MM.1S (cell line): ENCODE data around the gene HYI.

Experiments
- DNase-seq: peaks from one replicate; pipeline ENCODE4 v3.0.0-alpha.2; 2015
- H2AFZ ChIP-seq: fragments of 300-600 bp; sonication (generic); 2 replicates; pipeline ENCODE4 v1.6.0; 2016; ENCODE audit warnings: antibody characterized with exemption, low read length
- H3F3A ChIP-seq: fragments of 300-600 bp; sonication (generic); 2 replicates; pipeline ENCODE4 v1.6.1; 2016; ENCODE audit warnings: mild to moderate bottlenecking, antibody characterized with exemption, low read length, moderate library complexity, mixed read lengths; ENCODE audit not compliant: insufficient read depth
- H3K27ac ChIP-seq: fragments of 300-600 bp; sonication (generic); 2 replicates; pipeline ENCODE4 v1.5.1; 2016; ENCODE audit warnings: mild to moderate bottlenecking, low read length
- H3K27me3 ChIP-seq: fragments of 300-600 bp; sonication (generic); replicated peaks from 2 replicates; pipeline ENCODE4 v1.6.0; 2016; ENCODE audit warnings: low read length; ENCODE audit not compliant: insufficient read depth
- H3K36me3 ChIP-seq: fragments of 300-600 bp; sonication (generic); replicated peaks from 2 replicates; pipeline ENCODE4 v1.6.1; 2016; ENCODE audit warnings: mild to moderate bottlenecking, low read length, mixed read lengths; ENCODE audit not compliant: insufficient read depth
- H3K4me1 ChIP-seq: fragments of 300-600 bp; sonication (generic); 2 replicates; pipeline ENCODE4 v1.6.1; 2016; ENCODE audit warnings: low read length, mixed read lengths
- H3K4me2 ChIP-seq: fragments of 300-600 bp; sonication (generic); 2 replicates; pipeline ENCODE4 v1.6.0; 2016; ENCODE audit warnings: low read depth, low read length
- H3K4me3 ChIP-seq: fragments of 300-600 bp; sonication (generic); 2 replicates; pipeline ENCODE4 v1.5.1; 2016; ENCODE audit warnings: low read length, mixed read lengths
- H3K79me2 ChIP-seq: fragments of 300-600 bp; sonication (generic); 2 replicates; pipeline ENCODE4 v1.6.1; 2016; ENCODE audit warnings: mixed run types, low read length, mixed read lengths
- H3K9ac ChIP-seq: fragments of 300-600 bp; sonication (generic); 2 replicates; pipeline ENCODE4 v1.6.1; 2016; ENCODE audit warnings: low read length, mixed read lengths
- H3K9me2 ChIP-seq: fragments of 300-600 bp; sonication (generic); replicated peaks from 2 replicates; pipeline ENCODE4 v1.6.1; 2016; ENCODE audit warnings: mild to moderate bottlenecking, low read length, mixed read lengths; ENCODE audit not compliant: insufficient read depth
- H3K9me3 ChIP-seq: fragments of 300-600 bp; sonication (generic); replicated peaks from 2 replicates; pipeline ENCODE4 v1.6.1; 2016; ENCODE audit warnings: mild to moderate bottlenecking, low read length, mixed read lengths; ENCODE audit not compliant: insufficient read depth
- H4K20me1 ChIP-seq: fragments of 300-600 bp; sonication (generic); 2 replicates; pipeline ENCODE4 v1.6.1; 2016; ENCODE audit warnings: mild to moderate bottlenecking, low read length, moderate library complexity, mixed read lengths; ENCODE audit not compliant: insufficient read depth
- CTCF ChIP-seq: fragments of 300-600 bp; sonication (generic); IDR thresholded peaks from 2 replicates; pipeline ENCODE4 v1.5.1; 2016; ENCODE audit warnings: antibody characterized with exemption, low read length, mixed read lengths
- EZH2 ChIP-seq: fragments of 300-600 bp; sonication (generic); optimal IDR thresholded peaks from 2 replicates; pipeline ENCODE3; 2017; ENCODE audit warnings: low read depth, mild to moderate bottlenecking, antibody characterized with exemption, low read length, mixed read lengths
- EZH2phosphoT487 ChIP-seq: fragments of 300-600 bp; sonication (generic); IDR thresholded peaks from 2 replicates; pipeline ENCODE4 v1.6.1; 2018; ENCODE audit warnings: antibody characterized with exemption, low read length

Gene HYI

GRCh38 chr1:43405876-43406234, 47.9 kb downstream of the HYI start:
- no peak overlapping the region for H3K4me2 ChIP-seq
- H3K4me1 ChIP-seq, result no peaks in the 10 kb centered on the region
- no peaks in the 10 kb centered on the region for H3K9me2 ChIP-seq
- H3K36me3 ChIP-seq, result no peaks in the 10 kb centered on the region
- H3K4me3 ChIP-seq, result no peak overlapping the region
- H3K27ac ChIP-seq, result no peak overlapping the region
- no peaks in the 10 kb centered on the region for H3K27me3 ChIP-seq
- H3K79me2 ChIP-seq, result no peaks in the 10 kb centered on the region
- TF ChIP-seq CTCF (no peak), EZH2 (no peak), EZH2phosphoT487 (no peak)
- DNase-seq, result no peak
- H3K9me3 ChIP-seq, result no peaks in the 10 kb centered on the region
- no peaks in the 10 kb centered on the region for H4K20me1 ChIP-seq
- no peak overlapping the region for H3K9ac ChIP-seq
- no peak overlapping the region for H2AFZ ChIP-seq
- no peaks in the 10 kb centered on the region for H3F3A ChIP-seq

GRCh38 chr1:43405219-43405875, 48.4 kb downstream of the HYI start:
- H3K27ac ChIP-seq, result no peak overlapping the region
- H3K4me3 ChIP-seq, result no peak overlapping the region
- no peaks in the 10 kb centered on the region for H3K79me2 ChIP-seq
- H3K9me3 ChIP-seq, result no peaks in the 10 kb centered on the region
- H2AFZ ChIP-seq, result no peak overlapping the region
- no peaks in the 10 kb centered on the region for H4K20me1 ChIP-seq
- no peak for DNase-seq
- H3K9me2 ChIP-seq, result no peaks in the 10 kb centered on the region
- no peak overlapping the region for H3K4me2 ChIP-seq
- no peaks in the 10 kb centered on the region for H3K4me1 ChIP-seq
- no peaks in the 10 kb centered on the region for H3K36me3 ChIP-seq
- TF ChIP-seq EZH2 (no peak), EZH2phosphoT487 (no peak), CTCF (no peak)
- no peak overlapping the region for H3K9ac ChIP-seq
- no peaks in the 10 kb centered on the region for H3K27me3 ChIP-seq
- no peaks in the 10 kb centered on the region for H3F3A ChIP-seq

GRCh38 chr1:43404353-43404752, 49.4 kb downstream of the HYI start:
- no peaks in the 10 kb centered on the region for H3K27me3 ChIP-seq
- H3K79me2 ChIP-seq, result no peaks in the 10 kb centered on the region
- no peak overlapping the region for H3K4me3 ChIP-seq
- no peak overlapping the region for H3K9ac ChIP-seq
- H3F3A ChIP-seq, result no peaks in the 10 kb centered on the region
- no peak for DNase-seq
- H3K9me3 ChIP-seq, result no peaks in the 10 kb centered on the region
- H3K4me1 ChIP-seq, result no peaks in the 10 kb centered on the region
- no peaks in the 10 kb centered on the region for H4K20me1 ChIP-seq
- H3K9me2 ChIP-seq, result no peaks in the 10 kb centered on the region
- H2AFZ ChIP-seq, result no peak overlapping the region
- no peak overlapping the region for H3K4me2 ChIP-seq
- no peak for TF ChIP-seq EZH2
- H3K36me3 ChIP-seq, result no peaks in the 10 kb centered on the region
- H3K27ac ChIP-seq, result no peak overlapping the region

GRCh38 chr1:43402089-43402865, 51.5 kb downstream of the HYI start:
- H3K36me3 ChIP-seq, result no peaks in the 10 kb centered on the region
- H3K4me3 ChIP-seq, result no peak overlapping the region
- no peak for DNase-seq
- 0 out of 2 replicates have a peak, but pooled peaks cover 3% of the 10 kb centered on the region for H3K79me2 ChIP-seq
- H4K20me1 ChIP-seq, result no peaks in the 10 kb centered on the region
- H3F3A ChIP-seq, result no peaks in the 10 kb centered on the region
- no peak overlapping the region for H3K4me2 ChIP-seq
- no peaks in the 10 kb centered on the region for H3K4me1 ChIP-seq
- H2AFZ ChIP-seq, result no peak overlapping the region
- no peaks in the 10 kb centered on the region for H3K9me3 ChIP-seq
- no peaks in the 10 kb centered on the region for H3K27me3 ChIP-seq
- H3K9me2 ChIP-seq, result no peaks in the 10 kb centered on the region
- H3K9ac ChIP-seq, result no peak overlapping the region
- H3K27ac ChIP-seq, result no peak overlapping the region
- TF ChIP-seq CTCF (no peak), EZH2phosphoT487 (no peak), EZH2 (no peak)
